HG03060 (cell line): ENCODE results near the gene SIK3.
"Not testable (repeated sequence)": the region's sequence is repeated elsewhere in the genome, so short reads cannot be mapped to it uniquely, and the experiment has no call there.

Source experiments
- ATAC-seq: cut with Tn5 transposase; IDR thresholded peaks from one replicate; pipeline ENCODE4 v1.9.1; 2021; ENCODE audit warnings: low read depth, moderate number of reproducible peaks; ENCODE audit not compliant: unreplicated experiment

Gene SIK3

DNA sequence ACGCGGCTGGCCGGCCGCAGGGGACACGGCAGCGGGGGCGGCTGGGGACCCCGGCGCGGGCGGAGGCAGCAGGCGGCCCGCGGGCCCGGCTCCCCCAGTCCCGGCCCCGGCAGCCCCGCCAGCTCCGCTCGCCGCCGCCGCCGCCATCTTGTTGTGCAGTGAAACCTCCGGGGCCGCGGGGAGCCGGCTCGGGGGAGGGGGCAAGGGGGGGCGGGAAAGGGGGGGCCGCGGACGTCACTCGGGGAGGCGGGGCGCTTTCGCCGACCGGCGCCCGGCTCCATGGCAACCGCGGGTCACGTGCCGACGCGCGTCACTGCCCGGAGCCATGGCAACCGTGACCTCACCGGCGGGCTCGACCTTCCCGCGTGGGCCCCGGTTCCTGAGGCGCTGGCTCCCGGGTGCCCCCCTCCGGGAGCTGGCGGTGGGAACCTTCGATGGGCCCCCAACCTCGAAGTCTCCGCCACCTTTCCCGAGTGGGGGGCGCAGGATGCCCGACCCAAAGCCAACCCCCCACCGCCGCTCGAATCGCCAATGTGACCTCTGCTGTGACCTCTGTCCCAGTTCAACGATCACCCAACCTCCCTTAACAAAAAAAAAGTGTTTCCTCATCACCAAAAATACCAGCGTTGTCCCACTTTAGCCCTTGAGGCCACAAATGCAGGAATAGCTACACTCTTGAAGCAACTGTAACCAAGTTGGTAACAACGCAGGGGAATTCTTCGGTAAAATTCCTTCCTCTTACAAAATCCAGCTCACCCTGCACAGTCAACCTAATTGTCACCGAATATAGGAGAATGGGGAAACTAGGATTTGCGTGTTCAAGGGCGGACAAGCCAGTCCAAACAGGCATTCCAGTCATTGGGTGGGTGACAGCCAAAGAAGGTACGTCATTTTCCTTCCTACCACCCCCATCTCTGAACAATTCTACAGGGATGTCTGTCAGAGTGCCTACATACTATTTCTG, at the start of gene SIK3:
Gene SIK3, minus strand, starts transcription at position 160 of the 964 bp plus-strand sequence. Its CDS starts 13 bp downstream, at position 147.
- peak; percentile 36 for ATAC-seq

DNA sequence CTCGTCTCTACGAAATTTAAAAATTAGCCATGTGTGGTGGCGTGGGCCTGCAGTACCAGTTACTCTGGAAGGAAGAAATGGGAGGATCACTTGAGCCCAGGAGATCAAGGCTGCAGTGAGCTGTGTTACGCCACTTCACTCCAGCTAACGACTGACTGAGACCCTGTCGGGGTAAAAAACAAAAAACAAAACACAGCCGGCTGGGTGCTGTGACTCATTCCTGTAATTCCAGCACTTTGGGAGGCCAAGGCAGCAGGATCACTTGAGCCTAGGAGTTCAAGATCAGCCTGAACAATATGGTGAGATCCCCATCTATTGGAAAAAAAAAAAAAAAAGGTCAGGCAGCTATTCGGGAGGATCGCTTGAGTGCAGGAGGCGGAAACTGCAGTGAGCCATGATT, 48.3 kb upstream of the SIK3 start:
- no peak for ATAC-seq

DNA sequence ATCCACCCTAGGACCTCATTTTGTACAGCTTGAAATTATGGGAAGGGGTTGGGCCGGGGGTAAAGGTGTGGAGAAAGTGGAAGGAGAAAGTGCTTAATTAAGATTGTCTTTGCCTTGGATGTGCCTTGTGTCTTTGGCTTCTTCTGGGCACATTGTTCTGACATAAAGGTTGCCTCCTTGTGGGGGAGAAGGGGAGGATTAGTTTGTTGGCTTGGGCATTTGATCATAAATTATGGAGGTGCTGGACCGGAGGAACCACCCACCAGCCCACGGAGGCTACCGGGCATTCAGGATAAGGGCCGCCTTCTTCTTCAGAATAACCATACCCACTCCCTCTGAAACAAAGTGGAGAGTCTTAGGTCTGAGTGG, 47.1 kb upstream of the SIK3 start:
- no peak for ATAC-seq

- peak; percentile 27 for ATAC-seq
These were observed 46.5 kb upstream of the SIK3 start for GRCh38 chr11:117144477-117145392.

DNA sequence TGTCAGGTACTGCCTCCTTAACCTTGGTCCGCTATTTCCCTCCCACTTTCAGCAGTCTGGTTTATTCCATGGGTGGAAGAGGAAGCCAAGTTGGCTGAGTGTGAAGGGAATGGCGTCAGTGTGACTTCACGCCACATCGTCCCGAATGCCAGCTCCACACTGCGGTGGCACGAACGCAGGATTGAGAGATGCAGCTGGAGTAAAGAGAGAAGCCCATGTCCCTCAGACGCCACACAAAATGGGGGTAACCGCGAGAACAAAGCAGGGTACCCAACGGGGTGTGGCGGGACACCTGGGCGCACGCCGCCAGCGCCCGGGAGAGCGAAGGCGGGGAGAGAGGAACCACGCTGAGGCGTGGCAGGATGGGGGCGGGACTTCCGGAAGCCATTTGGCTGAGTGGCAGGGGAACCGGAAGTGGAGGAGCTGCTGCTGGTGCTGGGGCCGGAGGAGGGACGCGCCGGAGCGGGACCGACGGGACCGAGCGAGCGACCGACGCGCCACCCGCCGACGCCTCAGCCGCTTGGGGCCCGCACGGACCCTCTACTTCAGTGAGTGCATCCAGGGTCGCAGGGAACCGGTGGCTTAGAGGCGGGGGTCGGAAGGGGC, 45.7 kb upstream of the SIK3 start, which contains the start of gene PAFAH1B2:
Gene PAFAH1B2, plus strand, starts transcription at position 417 of the 606 bp plus-strand sequence. CDS start 8,161 bp downstream, outside the sequence.
- peak; percentile 88 for ATAC-seq

DNA sequence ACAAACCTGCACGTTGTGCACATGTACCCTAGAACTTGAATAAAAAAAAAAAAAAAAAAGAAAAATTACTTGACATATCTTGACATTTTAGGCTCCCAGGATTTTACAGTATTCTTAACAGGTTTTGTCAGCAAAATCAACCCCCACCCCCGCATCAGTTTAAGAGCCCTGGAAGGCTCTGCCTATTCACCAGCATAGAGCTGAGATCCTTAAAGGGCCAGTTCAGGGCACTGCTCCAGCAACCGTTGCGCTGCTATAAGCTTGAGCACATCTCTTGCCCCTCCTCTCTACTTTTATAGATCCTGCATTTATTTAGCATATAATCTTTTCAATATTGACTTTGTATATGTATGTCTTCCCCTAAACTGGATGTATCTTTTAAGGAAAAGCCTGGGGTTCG, 45.2 kb upstream of the SIK3 start:
- no peak for ATAC-seq

DNA sequence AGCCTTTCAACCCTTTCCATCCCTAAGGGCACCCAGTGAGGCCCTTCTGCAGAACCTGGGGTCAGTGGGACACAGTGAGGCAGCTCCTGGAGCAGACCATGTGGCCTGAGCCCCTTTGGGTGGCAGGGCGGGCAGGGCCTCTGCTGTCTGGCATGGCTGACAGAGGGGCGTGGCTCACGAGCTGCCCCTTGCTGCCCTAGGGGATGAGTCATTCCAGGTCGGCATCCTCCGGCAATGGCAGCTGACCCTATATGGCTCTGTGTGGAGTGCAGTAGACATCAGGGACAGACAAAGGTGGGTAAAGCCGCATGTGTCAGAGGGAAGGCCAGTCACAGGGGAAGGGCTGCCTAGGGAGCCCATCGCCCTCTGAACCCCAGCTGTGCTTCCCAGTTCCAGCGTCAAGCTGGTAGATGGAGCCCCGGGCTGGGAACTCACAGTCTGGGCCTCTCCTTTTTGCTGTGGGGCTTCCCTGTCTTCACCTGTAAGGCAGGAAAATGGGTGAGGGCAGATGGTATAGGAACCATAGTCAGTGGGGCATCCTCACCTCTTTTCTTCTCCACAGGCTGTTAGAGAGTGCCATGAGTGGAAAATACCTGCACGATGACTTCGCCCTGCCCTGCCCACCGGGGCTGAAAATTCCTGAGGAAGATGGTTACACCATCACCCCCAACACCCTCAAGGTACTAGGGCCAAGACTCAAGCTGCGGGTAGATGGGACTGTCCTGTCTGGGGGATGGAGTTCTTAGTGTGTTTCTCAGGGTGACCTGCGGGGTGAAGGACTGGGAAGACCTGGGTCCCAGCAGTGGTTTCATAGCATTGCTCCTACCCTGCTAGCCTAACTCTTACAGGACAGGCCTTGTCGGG, 39.2 kb upstream of the SIK3 start:
- ATAC-seq = not testable (repeated sequence)

DNA sequence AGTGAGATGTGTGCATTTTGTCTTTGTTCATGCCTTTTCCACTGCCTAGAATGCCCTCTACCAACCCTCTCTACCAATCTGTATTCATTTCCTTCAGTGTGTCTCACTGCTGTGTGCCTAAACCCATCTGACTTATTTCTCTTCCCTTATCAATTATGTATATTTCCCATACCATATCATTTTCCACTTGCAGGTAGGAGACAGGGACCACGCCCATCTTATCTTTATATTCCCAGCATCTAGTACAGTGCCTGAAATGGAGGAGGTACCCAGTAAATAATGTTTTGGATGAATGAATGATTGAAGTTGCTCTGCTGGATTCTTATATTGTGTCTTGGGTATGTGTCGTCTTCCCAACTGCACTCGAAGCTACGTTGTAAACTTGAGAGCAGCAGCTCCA, 36.8 kb upstream of the SIK3 start:
- not testable (repeated sequence) for ATAC-seq

GRCh38 chr11:117134431-117134830, 36.2 kb upstream of the SIK3 start:
- ATAC-seq = no peak

DNA sequence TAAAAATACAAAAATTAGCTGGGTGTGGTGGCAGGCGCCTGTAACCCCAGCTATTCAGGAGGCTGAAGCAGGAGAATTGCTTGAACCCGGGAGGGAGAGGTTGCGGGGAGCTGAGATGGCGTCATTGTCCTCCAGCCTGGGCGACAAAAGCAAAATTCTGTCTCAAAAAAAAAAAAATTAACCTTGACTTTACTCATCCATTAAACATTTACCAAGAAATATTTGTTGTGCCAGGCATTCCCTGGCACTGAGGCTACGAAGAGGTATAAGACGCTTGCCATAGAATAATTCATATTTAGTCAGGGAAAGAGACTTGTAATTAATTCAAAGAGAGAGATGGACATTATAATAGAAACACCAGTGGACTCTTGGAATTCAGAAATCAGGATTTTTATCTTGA, 32.7 kb upstream of the SIK3 start:
- no peak for ATAC-seq

DNA sequence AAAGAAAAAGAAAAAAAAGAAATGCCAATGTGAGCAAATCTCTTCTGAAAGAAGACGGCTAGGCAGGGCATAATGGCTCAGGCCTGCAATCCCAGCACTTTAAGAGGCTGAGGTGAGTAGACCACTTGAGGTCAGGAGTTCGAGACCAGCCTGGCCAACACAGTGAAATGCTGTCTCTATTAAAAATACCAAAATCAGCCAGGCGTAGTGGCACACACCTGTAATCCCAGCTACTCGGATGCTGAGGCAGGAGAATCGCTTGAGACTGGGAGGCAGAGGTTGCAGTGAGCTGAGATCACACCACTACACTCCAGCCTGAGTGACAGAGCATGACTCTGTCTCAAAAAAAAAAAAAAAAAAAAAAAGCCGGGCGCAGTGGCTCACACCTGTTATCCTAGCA, 32.2 kb upstream of the SIK3 start:
- ATAC-seq = not testable (repeated sequence)

GRCh38 chr11:117128289-117128688, 30.1 kb upstream of the SIK3 start:
- ATAC-seq = no peak

- ATAC-seq = no peak
These were observed 29.1 kb upstream of the SIK3 start for GRCh38 chr11:117127171-117127901.

DNA sequence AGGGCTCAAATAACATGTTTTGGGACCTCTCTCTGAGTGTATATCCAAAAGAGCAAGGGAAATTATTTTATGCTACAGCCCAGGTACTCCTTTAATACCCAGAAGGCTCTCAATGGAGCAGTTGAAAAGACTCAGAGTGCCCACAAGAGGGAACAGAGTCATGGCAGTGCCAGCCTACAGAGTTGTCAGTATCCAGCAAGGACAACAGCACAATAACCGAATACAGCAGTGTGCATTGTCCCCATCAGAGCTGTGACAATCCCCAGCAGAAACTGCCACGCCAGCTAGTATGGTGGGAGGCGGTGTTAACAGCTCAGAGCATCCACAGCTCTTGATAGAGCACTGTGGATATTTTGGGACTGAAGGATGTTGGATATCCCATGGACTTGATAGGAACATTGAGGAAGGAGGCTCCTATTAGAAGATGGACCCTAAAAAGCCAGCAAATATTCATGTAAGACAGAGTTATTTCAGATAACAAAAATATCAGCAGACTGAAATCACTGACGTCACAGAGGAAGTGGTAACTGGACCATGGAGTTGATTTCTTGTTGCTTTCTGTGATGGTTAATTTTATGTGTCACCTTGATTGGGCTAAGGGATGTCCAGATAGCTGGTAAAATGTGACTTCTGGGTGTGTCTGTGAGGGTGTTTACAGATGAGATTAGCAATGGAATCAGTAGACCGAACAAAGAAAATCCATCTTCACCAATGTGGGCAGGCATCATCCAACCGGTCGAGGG, 28.2 kb upstream of the SIK3 start:
- no peak for ATAC-seq

GRCh38 chr11:117122556-117122955, 24.3 kb upstream of the SIK3 start:
- no peak for ATAC-seq

GRCh38 chr11:117121176-117121575, 22.9 kb upstream of the SIK3 start:
- ATAC-seq = no peak

DNA sequence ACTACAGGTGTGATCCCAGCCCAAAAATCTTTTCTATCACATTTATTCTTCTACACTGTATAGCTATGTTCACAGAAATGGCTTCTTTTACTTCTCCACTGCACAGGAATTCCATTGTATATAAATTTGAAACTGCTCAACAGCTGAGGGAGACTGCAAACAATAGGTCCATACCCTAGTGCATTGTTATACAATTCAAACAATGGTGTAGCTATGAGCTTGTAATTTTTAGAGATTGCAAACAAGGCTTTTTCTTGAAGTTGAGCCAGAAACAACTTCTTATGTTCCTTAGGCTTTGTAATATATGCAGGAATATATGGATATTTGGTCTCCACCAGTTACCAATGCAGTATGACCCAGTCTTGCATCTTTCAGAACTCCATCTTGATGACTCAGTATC, 19.5 kb upstream of the SIK3 start:
- no peak for ATAC-seq

DNA sequence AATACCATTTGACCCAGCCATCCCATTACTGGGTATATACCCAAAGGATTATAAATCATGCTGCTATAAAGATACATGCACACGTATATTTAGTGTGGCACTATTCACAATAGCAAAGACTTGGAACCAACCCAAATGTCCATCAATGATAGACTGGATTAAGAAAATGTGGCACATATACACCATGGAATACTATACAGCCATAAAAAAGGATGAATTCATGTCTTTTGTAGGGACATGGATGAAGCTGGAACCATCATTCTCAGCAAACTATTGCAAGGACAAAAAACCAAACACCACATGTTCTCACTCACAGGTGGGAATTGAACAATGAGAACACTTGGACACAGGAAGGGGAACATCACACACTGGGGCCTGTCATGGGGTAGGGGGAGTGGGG, 14.7 kb upstream of the SIK3 start:
- not testable (repeated sequence) for ATAC-seq
